NCI-H128 (cell line): ENCODE results near the gene CDC42EP5.

Experiments used
- DNase-seq: peaks from one replicate; lab custom pipeline; 2025; ENCODE audit not compliant: unreplicated experiment; lab: John Stamatoyannopoulos, UW

Gene CDC42EP5

GRCh38 chr19:54428323-54429175, 44.5 kb downstream of the CDC42EP5 start:
- DNase-seq, result no peak

DNA sequence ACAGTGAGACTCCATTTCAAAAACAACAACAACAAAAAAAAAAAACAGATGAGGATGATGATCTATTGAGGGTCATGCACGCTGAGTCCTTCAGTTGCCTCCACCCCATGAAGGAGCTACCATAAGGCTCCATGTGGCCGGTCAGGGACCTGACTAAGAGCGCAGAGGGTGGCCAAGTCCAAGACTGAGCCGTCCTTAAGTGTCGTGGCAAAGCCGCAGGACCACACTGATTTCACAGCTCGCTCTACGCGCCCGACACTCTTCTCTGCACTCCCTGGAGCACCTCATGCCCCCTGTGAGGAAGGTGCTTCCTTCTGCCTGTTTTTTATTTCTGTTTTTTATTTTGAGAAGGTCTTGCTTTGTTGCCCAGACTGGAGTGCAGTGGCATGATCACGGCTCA, 45.5 kb downstream of the CDC42EP5 start:
- DNase-seq, result no peak

DNA sequence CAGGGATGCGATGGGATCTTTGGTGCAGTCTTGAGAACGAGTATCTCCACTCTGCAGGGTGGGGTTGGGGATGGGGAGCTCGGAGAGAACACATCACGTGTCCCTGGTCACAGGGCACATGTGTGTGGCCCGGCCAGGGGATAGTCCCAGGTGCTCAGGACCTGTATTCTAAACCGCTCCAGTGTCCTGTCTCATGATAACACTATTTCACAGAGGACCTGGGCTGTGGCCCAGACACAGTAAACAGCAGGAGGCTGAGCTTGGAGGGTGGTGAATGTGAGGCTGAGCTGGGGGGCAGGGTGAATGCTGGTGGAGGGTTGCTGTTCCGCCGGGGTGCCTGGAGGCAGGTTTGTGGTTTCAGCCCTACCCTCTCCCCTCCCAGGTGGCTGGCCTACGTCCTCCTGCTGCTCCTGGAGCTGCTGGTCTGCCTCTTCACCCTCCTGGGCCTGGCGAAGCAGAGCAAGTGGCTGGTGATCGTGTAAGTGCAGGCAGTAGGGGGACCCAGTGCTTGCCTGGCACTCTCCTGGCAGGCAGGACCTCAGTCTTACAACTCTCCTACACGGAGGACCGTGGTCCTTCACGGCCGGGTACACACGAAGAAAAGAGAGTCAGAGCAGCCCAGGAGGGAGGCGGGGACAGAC, 46.7 kb downstream of the CDC42EP5 start:
- DNase-seq, result no peak

DNA sequence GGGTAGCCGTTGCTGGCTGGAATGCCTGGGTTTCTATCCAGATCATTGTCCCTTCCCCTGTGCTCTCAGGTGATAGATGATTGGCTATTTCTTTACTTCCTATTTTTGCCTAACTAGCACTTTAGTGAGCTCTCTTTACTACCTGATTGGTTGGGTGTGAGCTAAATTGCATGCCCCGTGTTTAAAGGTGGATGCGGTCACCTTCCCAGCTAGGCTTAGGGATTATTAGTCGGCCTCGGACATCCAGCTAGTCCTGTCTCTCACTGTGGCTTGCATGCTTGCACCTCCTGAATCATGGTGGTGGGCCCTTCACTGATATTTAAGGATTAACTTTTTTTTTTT, 47.7 kb downstream of the CDC42EP5 start:
- DNase-seq, result no peak

DNA sequence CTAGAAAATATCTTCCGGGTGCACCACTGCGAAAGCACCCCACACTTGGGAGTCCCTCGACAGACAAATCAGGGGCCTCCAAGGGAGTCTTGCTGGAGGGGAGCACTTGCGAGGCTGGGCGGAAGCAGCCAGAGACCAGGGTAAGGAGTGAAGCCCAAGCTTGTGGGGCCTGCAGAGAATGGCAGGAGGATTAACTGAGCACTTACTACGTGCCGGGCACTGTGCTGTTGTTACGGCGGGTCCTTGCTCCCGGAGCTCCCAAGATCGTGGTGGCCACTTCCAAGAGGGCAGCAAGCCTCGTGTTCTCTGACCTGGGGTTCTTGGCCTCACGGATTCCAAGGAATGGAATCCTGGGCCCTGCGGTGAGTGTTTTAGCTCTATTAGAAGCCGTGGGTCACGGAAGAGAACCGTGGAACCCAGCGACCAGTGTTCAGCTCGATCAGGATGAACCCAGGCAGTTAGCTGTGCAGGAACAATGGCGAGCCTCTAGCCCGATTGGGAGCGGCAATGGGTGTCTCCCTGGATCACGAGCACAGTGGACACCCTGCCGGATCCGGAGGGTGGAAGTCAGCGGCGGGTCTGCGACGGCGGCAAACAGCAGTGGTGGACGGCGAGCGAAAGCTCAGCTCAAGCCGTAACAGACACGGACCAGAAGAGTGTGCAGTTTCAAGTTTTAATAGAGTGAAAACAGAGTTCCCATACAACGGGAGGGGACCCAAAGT, 48.3 kb downstream of the CDC42EP5 start:
- DNase-seq, result no peak

DNA sequence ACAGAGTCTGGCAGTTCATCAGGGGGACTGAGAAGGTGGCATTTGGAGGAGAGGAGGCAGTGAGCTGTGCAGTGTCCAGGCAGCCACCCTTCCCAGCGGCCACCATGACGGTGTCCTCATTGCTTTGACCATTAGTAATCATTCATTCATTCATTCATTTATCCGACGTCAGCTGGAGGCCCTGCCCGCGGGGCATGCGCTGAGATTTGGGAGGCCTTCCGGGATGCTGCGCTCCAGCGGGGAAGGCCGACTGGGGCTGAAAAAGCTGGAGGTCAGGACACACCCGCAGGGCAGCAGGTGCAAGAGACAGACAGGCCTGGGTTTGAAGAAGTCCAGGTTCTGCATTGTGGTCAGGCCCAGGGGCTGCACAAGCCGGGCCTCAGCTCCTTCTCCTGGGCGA, 48.9 kb downstream of the CDC42EP5 start:
- DNase-seq, result no peak

GRCh38 chr19:54422136-54422535, 51.0 kb downstream of the CDC42EP5 start:
- DNase-seq, result no peak

DNA sequence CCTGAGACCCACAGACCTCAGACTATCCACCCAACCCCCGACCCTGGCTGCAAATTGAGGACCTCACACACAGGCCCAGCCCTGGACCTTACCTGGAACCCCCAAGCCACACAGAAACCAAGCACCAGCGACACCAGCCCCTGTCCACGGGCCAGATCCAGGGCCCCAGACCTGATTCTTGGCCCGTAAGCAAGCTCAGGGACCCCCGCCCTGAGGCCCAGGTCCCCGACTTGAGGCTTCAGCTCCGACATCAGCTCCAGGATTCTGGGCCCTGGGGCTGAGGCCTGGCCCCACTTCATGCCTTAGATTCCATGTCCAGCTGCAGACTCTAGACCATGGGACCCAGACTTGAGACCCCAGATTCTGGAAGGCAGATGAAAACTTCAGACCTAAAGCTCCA, 51.6 kb downstream of the CDC42EP5 start:
- no peak for DNase-seq

DNA sequence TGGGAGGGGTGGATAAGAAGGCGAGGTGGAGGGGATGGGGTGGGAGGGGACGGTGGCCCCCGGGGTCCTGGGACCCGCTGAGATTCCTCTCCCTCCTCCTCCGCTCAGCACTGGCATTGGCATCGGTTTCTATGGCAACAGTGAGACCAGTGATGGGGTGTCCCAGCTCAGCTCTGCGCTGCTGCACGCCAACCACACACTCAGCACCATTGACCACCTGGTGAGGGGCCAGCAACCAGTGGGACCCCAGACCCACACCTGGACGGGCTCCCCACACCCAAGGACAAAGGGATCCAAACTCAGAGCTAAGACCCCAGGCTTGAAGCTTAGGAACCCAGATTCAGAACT, 52.0 kb downstream of the CDC42EP5 start:
- no peak for DNase-seq

GRCh38 chr19:54420383-54421168, 52.5 kb downstream of the CDC42EP5 start:
- DNase-seq, result no peak

DNA sequence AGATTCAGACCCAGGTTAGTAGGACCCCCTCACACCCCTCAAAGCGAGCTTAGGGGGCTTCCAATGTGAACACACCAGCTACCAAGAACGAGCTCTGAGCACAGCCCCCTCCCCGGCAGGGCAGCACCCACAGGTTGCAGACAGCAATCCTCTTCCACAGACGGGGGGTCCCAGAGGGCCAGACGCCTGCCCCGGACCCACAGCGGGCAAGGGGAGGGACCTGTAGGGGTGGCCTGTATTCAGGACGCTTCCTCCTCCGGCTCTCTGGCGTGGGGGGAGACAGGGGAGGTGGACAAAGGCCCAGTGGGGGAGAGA, 53.1 kb downstream of the CDC42EP5 start:
- no peak for DNase-seq

DNA sequence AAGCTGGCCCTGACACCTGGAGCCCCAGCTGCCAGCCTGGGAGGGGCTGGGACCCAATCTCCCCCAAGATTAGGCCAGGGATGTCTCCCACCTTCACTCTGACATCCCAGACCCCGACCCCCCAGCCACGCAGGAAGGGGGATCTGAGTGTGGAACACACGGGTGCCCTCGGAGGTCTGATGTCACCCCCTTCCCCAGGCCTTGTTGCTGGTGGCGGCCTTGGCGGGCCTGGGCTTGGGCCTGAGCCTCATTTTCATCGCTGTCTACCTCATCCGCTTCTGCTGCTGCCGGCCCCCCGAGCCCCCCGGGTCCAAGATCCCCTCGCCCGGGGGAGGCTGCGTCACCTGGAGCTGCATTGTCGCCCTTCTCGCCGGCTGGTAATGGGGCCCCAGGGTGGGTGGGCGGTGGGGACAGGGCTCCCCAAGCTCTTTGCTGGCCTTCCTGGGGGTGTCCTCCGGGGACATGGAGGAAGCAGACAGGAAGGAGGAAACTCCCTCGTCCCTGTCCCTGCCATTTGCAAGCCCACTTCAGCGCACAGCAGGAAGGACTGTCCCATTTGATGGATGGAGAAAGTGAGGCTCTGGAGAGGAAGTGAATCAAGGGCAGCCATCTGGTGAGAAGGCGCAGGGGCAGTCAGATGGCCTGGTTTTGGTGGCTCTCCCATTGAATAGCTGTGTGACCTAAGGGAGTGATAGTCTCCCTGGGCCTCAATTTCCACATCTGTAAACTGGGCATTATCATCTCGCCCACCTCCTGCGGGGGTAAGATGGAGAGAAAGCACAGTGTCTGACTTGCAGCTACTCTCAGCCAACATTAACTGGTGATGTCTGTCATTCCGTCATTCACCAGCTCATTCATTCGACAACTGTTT, 53.9 kb downstream of the CDC42EP5 start:
- no peak for DNase-seq

GRCh38 chr19:54418030-54418929, 54.8 kb downstream of the CDC42EP5 start:
- DNase-seq, result no peak

DNA sequence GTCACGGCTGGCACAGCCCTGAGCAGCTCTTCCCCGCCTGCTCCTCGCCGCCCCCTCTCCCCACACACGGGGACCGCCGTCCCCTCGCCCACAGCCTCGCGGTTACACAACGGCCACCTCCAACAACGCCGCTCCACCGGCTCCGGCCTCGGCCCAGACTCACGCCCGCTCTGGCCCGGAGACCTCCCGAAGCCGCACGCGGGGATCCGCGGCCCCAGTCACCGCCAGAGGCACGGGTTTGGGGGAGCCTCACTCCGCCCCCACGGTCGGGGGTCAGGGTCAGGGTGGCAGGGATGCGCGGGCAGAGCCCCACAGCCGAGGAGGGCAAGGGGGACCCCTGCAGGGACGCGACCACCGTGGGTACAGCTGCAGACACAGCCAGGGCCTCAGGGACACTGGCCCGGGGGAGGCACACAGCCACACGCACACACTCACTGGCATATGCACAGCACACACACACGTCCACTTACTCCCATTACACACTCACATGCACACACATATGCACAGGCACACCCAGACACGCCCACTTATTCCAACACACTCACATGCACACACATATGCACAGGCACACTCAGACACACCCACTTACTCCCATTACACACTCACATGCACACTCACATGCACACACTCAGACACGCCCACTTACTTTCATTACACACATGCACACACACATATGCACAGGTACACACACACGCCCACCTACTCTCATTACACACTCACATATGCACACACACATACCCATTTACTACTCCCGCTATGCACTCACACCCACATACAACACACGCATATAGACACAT, 56.2 kb downstream of the CDC42EP5 start:
- no peak for DNase-seq

DNA sequence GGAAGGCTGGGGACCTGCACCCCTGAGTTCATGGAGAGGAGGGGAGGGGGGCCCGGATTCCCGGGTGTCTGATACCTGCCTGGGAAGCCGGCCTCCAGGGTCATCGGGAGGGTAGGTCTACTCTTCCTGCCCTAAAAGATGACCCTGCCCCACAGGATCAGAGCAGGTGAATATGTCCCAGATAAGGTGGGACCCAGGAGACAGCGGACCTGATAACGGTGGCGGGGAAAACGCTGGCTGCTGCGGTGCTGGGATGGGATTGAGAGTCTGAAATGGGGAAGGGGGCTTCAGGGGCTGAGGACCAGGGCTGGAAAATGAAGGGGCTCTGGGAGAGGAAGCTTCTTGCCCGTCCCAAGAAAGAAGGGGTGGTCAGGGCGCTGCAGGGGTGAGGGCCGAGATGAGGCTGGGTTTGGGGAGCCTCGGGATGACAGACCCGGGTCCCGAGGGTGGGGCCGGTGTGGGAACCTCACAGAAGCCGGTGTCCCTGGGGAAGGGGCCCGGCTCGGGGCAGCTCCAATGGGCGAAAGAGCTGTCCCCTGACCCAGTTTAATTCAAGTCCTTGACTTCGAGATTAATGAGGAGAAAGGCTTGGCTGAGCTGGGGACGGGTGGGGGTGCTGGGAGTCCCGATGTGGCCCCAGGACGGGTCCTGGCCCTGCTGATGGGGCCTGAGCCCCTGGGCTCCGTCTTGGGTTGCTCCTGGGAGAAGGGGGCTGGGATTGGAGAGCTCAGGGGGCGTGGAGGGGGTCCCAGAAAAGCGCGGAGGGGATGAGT, 57.0 kb downstream of the CDC42EP5 start:
- DNase-seq, result no peak

DNA sequence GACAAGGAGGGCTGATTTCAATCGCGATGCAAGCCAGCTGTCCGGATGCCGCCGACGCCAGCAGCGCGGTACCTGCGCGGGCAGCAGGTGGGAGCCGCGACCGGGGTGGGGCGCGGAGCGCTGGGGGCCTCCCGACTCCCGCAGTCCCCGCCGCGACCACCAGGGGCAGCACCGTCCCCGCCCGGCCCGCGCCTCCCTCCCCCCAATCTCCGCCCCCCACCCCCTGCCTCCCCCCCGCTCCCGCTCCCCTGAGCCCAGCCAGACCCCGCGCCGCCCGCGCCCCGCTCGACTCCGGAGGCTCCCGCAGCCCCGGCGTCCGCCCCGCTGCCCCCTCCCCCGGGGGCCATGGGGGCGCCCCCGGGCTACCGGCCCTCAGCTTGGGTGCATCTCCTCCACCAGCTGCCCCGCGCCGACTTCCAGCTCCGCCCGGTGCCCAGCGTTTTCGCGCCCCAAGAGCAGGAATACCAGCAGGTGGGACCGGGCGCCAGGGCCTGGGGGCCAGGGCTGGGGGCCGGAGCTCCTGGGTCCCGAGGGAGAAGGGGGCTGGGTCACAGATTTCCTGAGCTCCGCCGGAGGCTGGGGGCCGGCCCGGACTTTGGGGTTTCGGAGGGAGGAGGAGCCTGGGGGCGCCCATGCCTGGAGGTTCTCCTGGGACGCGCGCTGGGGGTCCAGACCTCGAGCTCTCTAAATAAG, 57.7 kb downstream of the CDC42EP5 start, which contains the start of gene TTYH1:
Gene TTYH1 (plus strand): TSS at position 257 of the 693 bp plus-strand sequence. CDS start 89 bp downstream, at position 346.
- no peak for DNase-seq
